GM19043 (cell line): Measurements from ENCODE around the gene SLC4A2.

Experiments
- ATAC-seq: cut with Tn5 transposase; IDR thresholded peaks from one replicate; pipeline ENCODE4 v1.9.1; 2021; ENCODE audit warnings: low read depth; ENCODE audit not compliant: unreplicated experiment

SLC4A2 gene

DNA sequence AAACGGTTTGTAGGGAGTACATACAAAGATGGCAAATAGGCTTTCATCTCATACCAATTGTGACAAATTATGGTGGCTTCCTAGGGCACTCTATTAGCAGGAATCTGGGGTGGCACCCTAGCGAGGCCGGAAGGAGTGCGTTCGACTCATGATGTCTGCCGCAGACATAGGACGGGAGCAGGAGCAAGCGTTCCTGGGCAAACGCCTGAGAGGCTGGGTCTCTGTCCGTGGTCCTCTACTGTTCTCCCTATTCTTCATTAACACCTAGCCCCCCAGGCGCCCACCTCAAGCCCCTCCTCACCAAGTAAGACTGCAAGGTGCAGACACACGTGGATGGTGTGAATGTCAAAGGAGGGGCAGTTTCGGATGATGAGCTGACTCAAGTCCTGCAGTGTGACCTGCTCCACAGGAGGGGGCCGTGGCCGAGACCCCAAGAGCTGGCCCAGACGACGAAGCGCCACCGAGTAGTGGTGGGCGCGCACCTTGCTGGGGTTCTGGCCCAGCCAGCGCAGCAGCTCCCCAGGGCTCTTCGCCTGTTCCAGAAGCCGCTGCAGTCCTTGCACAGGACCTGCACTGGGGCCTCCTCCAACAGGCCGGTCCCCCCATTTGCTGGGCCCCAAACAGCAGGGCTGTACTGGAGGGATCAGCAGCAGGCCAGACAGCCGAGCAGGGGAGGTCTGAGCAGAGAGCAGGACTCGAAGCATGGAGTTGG is 20.0 kb downstream of the SLC4A2 start:
- ATAC-seq: no peak

- no peak for ATAC-seq
Measured at GRCh38 chr7:151080067-151080521, 20.7 kb downstream of the SLC4A2 start.

GRCh38 chr7:151080522-151081169 is 21.3 kb downstream of the SLC4A2 start, which contains the start of gene FASTK:
TSS of gene FASTK (minus strand) at chr7:151080809. CDS start at chr7:151080766, 43 bp downstream.
- ATAC-seq: peak; percentile 74

GRCh38 chr7:151081170-151082101 is 22.0 kb downstream of the SLC4A2 start:
- ATAC-seq: no peak

- ATAC-seq: no peak
Measured at GRCh38 chr7:151082141-151083070, 23.0 kb downstream of the SLC4A2 start.

DNA sequence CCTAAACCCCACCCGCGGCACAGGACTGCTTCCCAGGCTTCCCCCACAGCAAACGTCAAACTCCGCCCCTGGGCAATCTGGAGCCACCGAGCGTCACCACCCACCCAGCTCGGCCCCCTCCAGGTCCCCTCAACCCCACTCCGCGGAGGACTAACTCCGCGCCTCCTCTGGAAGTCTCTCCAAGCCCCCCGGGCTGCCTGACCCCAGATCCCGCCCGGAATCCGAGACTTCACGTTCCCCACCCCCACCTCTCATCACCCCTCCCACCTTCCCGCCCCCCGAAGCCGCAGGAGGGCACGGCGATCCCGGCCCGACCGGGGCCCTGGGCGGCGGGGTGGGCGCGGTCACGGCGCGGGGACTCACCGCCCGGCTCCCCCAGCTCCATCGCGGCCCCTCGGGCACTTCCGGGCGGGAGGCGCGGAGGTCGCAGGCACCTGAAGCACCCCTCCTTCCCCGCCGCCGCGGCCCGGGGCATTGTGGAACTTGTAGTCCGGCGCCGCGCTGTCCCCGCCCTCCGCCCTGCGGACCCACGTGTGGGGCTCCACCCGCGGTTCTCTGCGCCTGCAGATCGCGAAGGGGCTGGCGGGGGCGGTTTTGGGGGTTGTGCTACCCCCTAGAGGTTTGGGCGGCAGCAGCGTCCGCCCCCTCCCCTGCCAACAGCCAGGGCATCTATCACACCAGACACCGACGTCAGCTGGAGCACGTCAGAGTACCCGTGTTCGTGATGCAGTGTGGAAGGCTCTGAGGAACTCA is 23.9 kb downstream of the SLC4A2 start, which contains the start of gene TMUB1:
Gene TMUB1 (minus strand): TSS at position 423 of the 753 bp plus-strand sequence. CDS start 930 bp downstream, outside the sequence.
- peak; percentile 48 for ATAC-seq

GRCh38 chr7:151083824-151084160 is 24.4 kb downstream of the SLC4A2 start:
- ATAC-seq: no peak

- ATAC-seq: no peak
Measured at GRCh38 chr7:151085329-151085690, 25.9 kb downstream of the SLC4A2 start.

GRCh38 chr7:151085691-151086620 is 26.6 kb downstream of the SLC4A2 start, which contains the start of gene AGAP3:
TSS of gene AGAP3 (plus strand) at chr7:151086475. CDS start at chr7:151086742, 267 bp downstream.
- peak; percentile 40 for ATAC-seq

GRCh38 chr7:151086802-151087244 is 27.4 kb downstream of the SLC4A2 start:
- ATAC-seq: no peak

GRCh38 chr7:151087245-151088018 is 28.0 kb downstream of the SLC4A2 start:
- ATAC-seq: no peak

DNA sequence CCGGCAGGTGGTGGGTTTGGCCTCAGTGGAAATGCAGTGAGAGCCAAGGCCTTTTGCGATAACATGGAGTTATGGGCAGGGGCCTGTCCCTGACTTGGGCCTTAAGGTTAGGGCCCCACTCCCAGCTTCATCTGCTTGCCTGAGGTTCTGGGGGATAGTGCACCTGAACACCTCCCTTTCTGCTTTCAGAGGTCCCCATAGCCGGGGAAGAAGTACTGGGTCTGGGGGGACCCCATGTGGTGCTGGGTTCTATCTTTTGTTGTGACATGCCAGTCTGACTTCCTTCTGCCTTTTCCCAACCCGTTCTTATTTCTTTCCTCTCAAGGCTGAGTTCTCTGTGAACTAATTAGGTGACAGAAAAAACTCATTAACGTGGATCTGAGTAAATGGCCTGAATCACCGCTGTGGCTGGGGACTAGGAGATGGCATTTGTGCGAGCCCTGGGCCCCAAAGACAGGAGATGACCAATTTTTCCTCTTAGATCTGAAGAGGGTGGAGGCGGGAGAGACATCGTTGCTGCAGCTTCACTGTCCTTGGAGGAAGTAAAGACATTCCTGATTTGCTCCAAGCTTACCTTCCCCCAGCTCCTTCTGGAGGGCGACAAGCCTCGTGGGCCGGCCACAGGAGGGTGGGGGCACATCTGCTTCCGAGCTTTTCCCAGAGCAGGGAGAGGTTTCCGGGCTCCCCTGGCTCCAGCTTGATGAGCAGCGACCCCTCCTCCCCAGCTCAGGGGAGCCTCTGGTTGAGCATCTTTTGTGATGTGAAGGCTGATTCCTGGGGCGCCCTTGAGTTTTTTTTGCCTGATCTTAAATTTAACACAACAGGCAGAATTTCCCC is 28.8 kb downstream of the SLC4A2 start:
- ATAC-seq: no peak

DNA sequence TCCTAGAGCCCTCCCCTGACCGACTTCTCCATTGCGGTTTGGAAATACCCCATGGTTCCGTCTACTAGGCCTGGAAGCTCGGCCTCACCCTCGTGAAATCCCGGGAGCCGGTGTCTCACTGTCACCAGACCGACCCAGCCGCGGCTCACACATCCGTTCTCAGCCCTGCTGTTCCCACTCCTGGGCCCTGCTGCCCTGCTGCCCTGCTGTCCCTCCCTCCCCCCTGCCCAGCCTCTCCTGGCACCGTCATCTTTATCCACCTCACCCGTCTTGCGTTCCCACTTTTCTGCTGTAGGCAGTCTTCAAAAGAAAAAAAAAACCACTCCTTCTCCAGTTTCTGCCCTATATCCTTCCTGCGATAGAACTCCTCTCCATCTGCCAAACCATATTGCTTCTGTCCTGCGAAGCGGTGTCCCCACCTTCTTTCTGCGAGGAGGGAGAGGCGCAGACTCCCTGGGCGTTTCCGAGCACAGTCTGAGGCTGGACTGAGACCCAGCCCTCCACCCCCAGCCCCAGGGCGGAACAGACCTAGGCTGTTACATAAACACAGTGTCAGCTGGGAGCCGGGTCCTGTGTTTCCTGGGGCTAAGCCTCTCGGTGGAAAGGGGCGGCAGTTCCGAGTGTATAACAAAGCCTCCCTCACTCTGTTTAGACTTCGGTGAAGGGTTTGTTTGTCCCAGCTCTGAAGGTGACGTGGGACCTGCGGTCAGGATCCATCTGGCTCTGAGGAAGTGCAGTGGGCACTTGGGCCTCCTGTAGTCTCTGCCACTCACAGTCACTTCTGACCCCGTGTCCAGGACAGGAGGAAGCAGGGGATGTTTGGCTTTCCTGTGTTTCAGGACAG is 29.7 kb downstream of the SLC4A2 start:
- ATAC-seq: no peak

GRCh38 chr7:151089893-151090730 is 30.7 kb downstream of the SLC4A2 start:
- no peak for ATAC-seq

GRCh38 chr7:151091003-151091402 is 31.6 kb downstream of the SLC4A2 start:
- no peak for ATAC-seq
